Skeletal muscle satellite cell (primary cell): ENCODE data around the gene NIPBL.

Experiments used
- H3K27me3 ChIP-seq: 2 replicates; pipeline ENCODE4 v1.7.0; 2013; ENCODE audit warnings: low read length; ENCODE audit not compliant: control insufficient read depth, insufficient read depth
- H3K36me3 ChIP-seq: 2 replicates; pipeline ENCODE4 v1.7.0; 2013; ENCODE audit warnings: mild to moderate bottlenecking, control low read depth, low read length; ENCODE audit not compliant: insufficient read depth
- H3K4me1 ChIP-seq: 2 replicates; pipeline ENCODE4 v1.7.0; 2013; ENCODE audit warnings: low read length; ENCODE audit not compliant: control insufficient read depth, insufficient read depth
- H3K4me2 ChIP-seq: 2 replicates; pipeline ENCODE4 v1.7.0; 2013; ENCODE audit warnings: mild to moderate bottlenecking, low read length
- H3K4me3 ChIP-seq: 2 replicates; pipeline ENCODE4 v1.7.0; 2013; ENCODE audit warnings: low read length
- H3K9ac ChIP-seq: 2 replicates; pipeline ENCODE4 v1.7.0; 2013; ENCODE audit warnings: mild to moderate bottlenecking, low read depth, low read length, moderate library complexity
- H3K9me3 ChIP-seq: replicated peaks from 2 replicates; pipeline ENCODE4 v1.7.0; 2013; ENCODE audit warnings: mild to moderate bottlenecking, control low read depth, low read length

The NIPBL gene

GRCh38 chr5:36880761-36881160, 4.2 kb downstream of the NIPBL start:
- H3K9me3 ChIP-seq = no peaks in the 10 kb centered on the region
- H3K4me3 ChIP-seq = no peak overlapping the region
- H3K4me1 ChIP-seq = peaks cover 2% of the 10 kb centered on the region
- peak overlapping the region; percentile 34 for H3K4me2 ChIP-seq
- no peaks in the 10 kb centered on the region for H3K27me3 ChIP-seq
- no peaks in the 10 kb centered on the region for H3K36me3 ChIP-seq
- no peak overlapping the region for H3K9ac ChIP-seq

GRCh38 chr5:36881304-36881703, 4.7 kb downstream of the NIPBL start:
- no peaks in the 10 kb centered on the region for H3K36me3 ChIP-seq
- peaks cover 2% of the 10 kb centered on the region for H3K4me1 ChIP-seq
- H3K27me3 ChIP-seq = no peaks in the 10 kb centered on the region
- no peak overlapping the region for H3K4me2 ChIP-seq
- no peak overlapping the region for H3K9ac ChIP-seq
- H3K9me3 ChIP-seq = no peaks in the 10 kb centered on the region
- H3K4me3 ChIP-seq = no peak overlapping the region

DNA sequence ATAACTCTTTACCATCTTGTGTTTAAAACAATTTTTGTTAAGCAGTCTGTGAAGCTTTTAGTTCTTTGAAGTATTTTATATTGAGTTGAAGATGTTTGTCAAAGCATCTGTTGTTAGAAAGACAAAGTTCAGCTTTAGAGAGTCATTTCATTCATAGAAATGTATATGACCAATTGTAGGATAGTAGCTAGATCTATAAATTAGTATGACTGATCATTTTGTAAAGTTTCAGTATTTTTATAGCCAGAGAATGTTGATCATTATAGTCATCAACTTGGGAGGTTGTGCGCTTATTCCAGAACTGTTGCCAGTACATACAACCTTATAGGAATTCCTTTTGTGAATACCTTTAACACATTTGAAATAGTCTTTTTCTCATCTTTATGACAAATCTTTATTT, 5.2 kb downstream of the NIPBL start:
- Histone ChIP-seq H3K27me3 (no peaks in the 10 kb centered on the region), H3K4me3 (no peak overlapping the region), H3K4me2 (no peak overlapping the region), H3K4me1 (peaks cover 2% of the 10 kb centered on the region), H3K9ac (no peak overlapping the region), H3K36me3 (no peaks in the 10 kb centered on the region), H3K9me3 (no peaks in the 10 kb centered on the region)

DNA sequence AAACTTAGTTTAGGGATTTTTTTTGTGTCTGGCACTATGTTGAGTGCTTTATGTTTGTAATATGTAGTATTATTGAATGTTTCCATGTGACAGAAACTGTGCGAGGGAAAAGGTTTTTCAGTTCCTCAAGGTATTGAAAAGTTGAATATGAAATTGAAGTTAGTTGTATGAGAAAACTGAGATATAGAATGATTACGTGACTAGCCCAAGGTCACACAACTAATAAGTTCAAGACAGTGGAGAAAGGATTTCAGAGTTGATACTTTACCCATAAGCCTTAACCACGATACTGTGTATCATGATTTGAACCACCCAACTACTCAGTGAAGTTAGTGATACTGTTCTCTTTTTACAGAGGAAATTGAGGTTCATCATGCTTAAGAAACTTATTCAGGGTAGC, 5.7 kb downstream of the NIPBL start:
- H3K4me2 ChIP-seq = no peak overlapping the region
- no peaks in the 10 kb centered on the region for H3K27me3 ChIP-seq
- peaks cover 2% of the 10 kb centered on the region for H3K4me1 ChIP-seq
- no peaks in the 10 kb centered on the region for H3K36me3 ChIP-seq
- H3K4me3 ChIP-seq = no peak overlapping the region
- H3K9me3 ChIP-seq = no peaks in the 10 kb centered on the region
- no peak overlapping the region for H3K9ac ChIP-seq

DNA sequence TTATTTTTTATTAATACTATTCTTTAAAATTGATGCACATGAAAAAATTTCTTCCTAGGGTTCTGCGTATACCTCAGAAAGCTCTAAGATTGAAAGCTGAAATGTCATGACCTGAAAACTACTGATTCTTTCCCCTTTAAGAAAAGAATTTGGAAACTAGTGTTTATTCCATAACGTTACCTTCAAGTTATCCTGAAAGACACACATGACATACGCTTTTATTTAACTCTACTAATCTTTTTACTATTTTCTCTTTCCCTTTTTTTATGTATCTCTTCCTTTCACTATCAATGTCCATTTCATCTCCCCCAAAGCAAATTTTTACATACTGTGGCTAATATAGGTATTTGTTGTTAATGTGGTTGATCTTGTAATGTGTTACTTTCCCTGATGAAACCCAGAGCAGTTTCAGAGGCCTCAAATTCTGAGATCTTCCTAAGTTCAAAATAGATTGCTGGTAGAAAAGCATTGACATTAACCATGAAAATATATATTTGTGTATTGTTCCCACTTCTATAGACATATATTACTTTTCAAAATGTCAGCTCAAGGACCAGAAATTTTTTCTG, 7.4 kb downstream of the NIPBL start:
- no peaks in the 10 kb centered on the region for H3K9me3 ChIP-seq
- H3K4me3 ChIP-seq = no peak overlapping the region
- peaks cover 2% of the 10 kb centered on the region for H3K4me1 ChIP-seq
- no peak overlapping the region for H3K4me2 ChIP-seq
- H3K9ac ChIP-seq = no peak overlapping the region
- H3K36me3 ChIP-seq = no peaks in the 10 kb centered on the region
- H3K27me3 ChIP-seq = no peaks in the 10 kb centered on the region

GRCh38 chr5:36885149-36885548, 8.6 kb downstream of the NIPBL start:
- no peaks in the 10 kb centered on the region for H3K4me1 ChIP-seq

GRCh38 chr5:36885566-36886485, 9.3 kb downstream of the NIPBL start:
- H3K4me2 ChIP-seq = no peak overlapping the region
- no peaks in the 10 kb centered on the region for H3K9me3 ChIP-seq
- no peaks in the 10 kb centered on the region for H3K36me3 ChIP-seq
- no peaks in the 10 kb centered on the region for H3K27me3 ChIP-seq
- no peaks in the 10 kb centered on the region for H3K4me1 ChIP-seq
- no peak overlapping the region for H3K4me3 ChIP-seq
- H3K9ac ChIP-seq = no peak overlapping the region

More at GRCh38 chr5:36885149-36885548, 8.6 kb downstream of the NIPBL start:
- H3K9me3 ChIP-seq = no peaks in the 10 kb centered on the region
- H3K4me3 ChIP-seq = no peak overlapping the region
- H3K9ac ChIP-seq = no peak overlapping the region
- H3K4me2 ChIP-seq = no peak overlapping the region
- H3K36me3 ChIP-seq = no peaks in the 10 kb centered on the region
- H3K27me3 ChIP-seq = no peaks in the 10 kb centered on the region

DNA sequence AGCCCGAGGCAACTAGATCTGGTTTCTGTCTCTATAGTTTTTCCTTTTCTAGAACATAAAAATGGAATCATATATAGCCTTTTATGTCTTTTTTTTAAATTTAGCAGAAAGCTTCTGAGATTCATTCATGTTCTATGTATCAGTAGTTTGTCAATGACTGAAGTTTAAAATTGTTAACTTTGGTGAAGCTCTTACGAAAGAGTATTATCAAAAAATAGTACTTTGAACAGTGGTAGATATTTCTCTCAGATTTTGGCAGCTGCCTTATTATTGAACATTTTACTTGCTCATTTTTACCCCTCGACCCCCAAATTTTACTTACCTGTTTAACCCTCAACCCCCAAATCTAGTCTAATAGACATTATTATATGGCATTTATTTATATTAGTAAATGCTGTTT, 10.2 kb downstream of the NIPBL start:
- Histone ChIP-seq H3K9ac (no peak overlapping the region), H3K9me3 (no peaks in the 10 kb centered on the region), H3K36me3 (no peaks in the 10 kb centered on the region), H3K27me3 (no peaks in the 10 kb centered on the region), H3K4me1 (no peaks in the 10 kb centered on the region), H3K4me2 (no peak overlapping the region), H3K4me3 (no peak overlapping the region)

GRCh38 chr5:36887532-36887931, 11.0 kb downstream of the NIPBL start:
- H3K4me2 ChIP-seq = no peak overlapping the region
- no peaks in the 10 kb centered on the region for H3K27me3 ChIP-seq
- H3K9me3 ChIP-seq = no peaks in the 10 kb centered on the region
- H3K4me1 ChIP-seq = no peaks in the 10 kb centered on the region
- H3K36me3 ChIP-seq = no peaks in the 10 kb centered on the region
- H3K9ac ChIP-seq = no peak overlapping the region
- H3K4me3 ChIP-seq = no peak overlapping the region

- H3K27me3 ChIP-seq = no peaks in the 10 kb centered on the region
- H3K9ac ChIP-seq = no peak overlapping the region
- no peaks in the 10 kb centered on the region for H3K4me1 ChIP-seq
- no peaks in the 10 kb centered on the region for H3K9me3 ChIP-seq
- H3K4me2 ChIP-seq = no peak overlapping the region
- H3K4me3 ChIP-seq = no peak overlapping the region
- H3K36me3 ChIP-seq = no peaks in the 10 kb centered on the region
Observed at GRCh38 chr5:36888303-36888702, 11.7 kb downstream of the NIPBL start.

GRCh38 chr5:36889264-36889663, 12.7 kb downstream of the NIPBL start:
- Histone ChIP-seq H3K36me3 (no peaks in the 10 kb centered on the region), H3K9me3 (no peaks in the 10 kb centered on the region), H3K27me3 (no peaks in the 10 kb centered on the region), H3K4me1 (no peaks in the 10 kb centered on the region), H3K4me3 (no peak overlapping the region), H3K4me2 (no peak overlapping the region), H3K9ac (no peak overlapping the region)

GRCh38 chr5:36891266-36891665, 14.7 kb downstream of the NIPBL start:
- H3K4me3 ChIP-seq = no peak overlapping the region
- H3K9ac ChIP-seq = no peak overlapping the region
- H3K36me3 ChIP-seq = no peaks in the 10 kb centered on the region
- no peaks in the 10 kb centered on the region for H3K4me1 ChIP-seq
- H3K9me3 ChIP-seq = no peaks in the 10 kb centered on the region
- no peak overlapping the region for H3K4me2 ChIP-seq
- no peaks in the 10 kb centered on the region for H3K27me3 ChIP-seq
